SHP77 treated with DMSO at 0.1 percent for 48 hours (cell line): ENCODE data around the gene HLA-DQA1.
"Not testable (repeated sequence)": the region's sequence is repeated elsewhere in the genome, so short reads cannot be mapped to it uniquely, and the experiment has no call there.

Source experiments
- DNase-seq: peaks from one replicate; lab custom pipeline; 2025; lab: John Stamatoyannopoulos, UW

Gene HLA-DQA1

GRCh38 chr6:32622545-32623401 lies 14.4 kb upstream of the HLA-DQA1 start:
- DNase-seq = no peak

GRCh38 chr6:32623693-32624092 lies 13.5 kb upstream of the HLA-DQA1 start:
- no peak for DNase-seq

GRCh38 chr6:32624565-32624964 lies 12.6 kb upstream of the HLA-DQA1 start:
- no peak for DNase-seq

GRCh38 chr6:32625137-32625536 lies 12.1 kb upstream of the HLA-DQA1 start:
- no peak for DNase-seq

GRCh38 chr6:32627249-32627648 lies 10.0 kb upstream of the HLA-DQA1 start:
- no peak for DNase-seq

GRCh38 chr6:32627831-32628230 lies 9.4 kb upstream of the HLA-DQA1 start:
- no peak for DNase-seq

- not testable (repeated sequence) for DNase-seq
These were observed 7.4 kb upstream of the HLA-DQA1 start for GRCh38 chr6:32629793-32630192.

GRCh38 chr6:32635526-32636123 lies 1.6 kb upstream of the HLA-DQA1 start:
- no peak for DNase-seq

GRCh38 chr6:32637883-32638282 lies 677 bp downstream of the HLA-DQA1 start:
- no peak for DNase-seq

GRCh38 chr6:32638532-32639219 lies 1.5 kb downstream of the HLA-DQA1 start:
- no peak for DNase-seq

GRCh38 chr6:32639440-32640394 lies 2.5 kb downstream of the HLA-DQA1 start:
- no peak for DNase-seq

GRCh38 chr6:32641122-32641521 lies 3.9 kb downstream of the HLA-DQA1 start:
- DNase-seq = no peak

- not testable (repeated sequence) for DNase-seq
These were observed 4.8 kb downstream of the HLA-DQA1 start for GRCh38 chr6:32641785-32642719.

- DNase-seq = no peak
These were observed 5.5 kb downstream of the HLA-DQA1 start for GRCh38 chr6:32642720-32643106.

- no peak for DNase-seq
These were observed 6.7 kb downstream of the HLA-DQA1 start for GRCh38 chr6:32643904-32644303.

GRCh38 chr6:32645047-32645703 lies 8.0 kb downstream of the HLA-DQA1 start:
- no peak for DNase-seq

- DNase-seq = no peak
These were observed 18.1 kb downstream of the HLA-DQA1 start for GRCh38 chr6:32655203-32655710.

GRCh38 chr6:32657329-32657728 lies 20.1 kb downstream of the HLA-DQA1 start:
- DNase-seq = not testable (repeated sequence)

GRCh38 chr6:32657819-32658218 lies 20.6 kb downstream of the HLA-DQA1 start:
- not testable (repeated sequence) for DNase-seq
